Medulla oblongata (tissue), 1 donor: ENCODE data around the gene NIPSNAP3A.
A peak's percentile ranks its signal among the peaks of the same experiment; 100 is the strongest.
"Not testable (repeated sequence)": the region's sequence is repeated elsewhere in the genome, so short reads cannot be mapped to it uniquely, and the experiment has no call there.

ENCODE experiments used
- DNase-seq: peaks from one replicate; pipeline ENCODE4 v3.0.0-alpha.2; 2015; ENCODE audit errors: extremely low spot score

Gene NIPSNAP3A

DNA sequence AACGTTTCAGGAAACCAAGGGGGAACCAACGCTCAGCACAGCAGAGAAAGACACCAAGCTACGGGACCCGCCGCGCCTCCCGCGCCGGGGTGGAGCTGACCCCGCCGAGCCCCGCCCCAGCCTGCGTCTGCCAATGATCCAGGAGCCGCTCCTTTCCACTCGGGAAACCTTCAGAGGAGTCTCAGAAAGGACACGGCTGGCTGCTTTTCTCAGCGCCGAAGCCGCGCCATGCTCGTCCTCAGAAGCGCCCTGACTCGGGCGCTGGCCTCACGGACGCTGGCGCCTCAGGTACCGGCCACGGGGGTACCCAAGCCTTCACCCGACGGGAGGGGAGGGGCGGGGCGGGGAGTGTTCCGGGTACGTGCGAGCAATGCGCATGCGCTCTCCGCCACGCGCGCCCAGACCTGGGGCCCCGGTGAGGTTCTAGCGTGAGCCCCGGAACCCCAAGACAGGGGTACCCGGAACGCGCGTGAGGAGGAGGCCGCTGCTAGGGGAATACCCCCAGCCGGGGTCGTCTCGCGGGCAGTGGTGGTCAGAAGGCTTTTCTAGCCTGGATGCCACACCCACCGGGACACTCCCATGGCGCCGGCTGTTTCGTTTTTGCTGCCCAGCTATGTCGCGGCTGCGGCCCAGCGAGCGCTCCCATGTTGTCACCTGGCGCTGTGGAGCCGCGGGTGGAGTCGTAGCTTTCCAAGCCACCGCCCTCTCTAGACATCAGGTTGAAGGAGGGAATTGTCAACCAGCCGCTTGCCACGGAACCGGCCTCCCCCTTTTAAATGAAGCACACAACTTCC, at the start of gene NIPSNAP3A:
NIPSNAP3A (plus strand) TSS at position 119 of the 794 bp plus-strand sequence; CDS start at position 229, 110 bp downstream.
- DNase-seq, result peak; percentile 88

DNA sequence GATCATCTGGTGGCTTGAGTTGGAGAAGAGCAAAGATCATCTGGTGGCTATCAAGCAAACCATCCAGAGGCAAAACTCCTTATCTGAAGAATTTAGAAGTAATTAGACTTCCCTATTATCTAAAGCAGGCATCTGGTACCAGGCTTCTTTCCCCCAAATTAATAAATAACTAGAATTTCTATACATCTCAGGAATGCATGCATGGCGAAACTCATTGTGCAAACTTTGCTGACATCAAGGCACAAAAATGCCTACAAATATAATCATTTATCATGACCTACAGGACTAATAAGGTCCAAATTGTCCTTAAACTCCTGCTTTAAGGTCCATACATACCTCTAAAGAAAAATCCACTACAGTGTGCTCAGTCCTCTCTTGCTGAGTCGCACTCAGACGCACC, 47.2 kb upstream of the NIPSNAP3A start:
- DNase-seq, result no peak

DNA sequence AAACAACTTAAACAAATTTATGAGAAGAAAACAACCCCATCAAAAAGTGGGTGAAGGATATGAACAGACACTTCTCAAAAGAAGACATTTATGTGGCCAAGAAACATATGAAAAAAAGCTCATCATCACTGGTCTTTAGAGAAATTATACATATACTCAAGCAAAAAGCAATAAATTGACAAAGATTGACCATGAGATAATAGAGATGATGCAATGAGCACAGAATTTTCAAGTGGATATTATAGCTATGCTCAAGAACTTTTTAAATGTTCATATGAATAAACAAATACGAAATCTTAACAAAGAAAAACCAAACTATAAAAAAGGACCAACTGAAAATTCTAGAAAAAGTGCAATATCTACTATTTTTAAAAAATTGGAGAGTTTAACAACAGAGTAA, 38.7 kb upstream of the NIPSNAP3A start:
- DNase-seq, result not testable (repeated sequence)

DNA sequence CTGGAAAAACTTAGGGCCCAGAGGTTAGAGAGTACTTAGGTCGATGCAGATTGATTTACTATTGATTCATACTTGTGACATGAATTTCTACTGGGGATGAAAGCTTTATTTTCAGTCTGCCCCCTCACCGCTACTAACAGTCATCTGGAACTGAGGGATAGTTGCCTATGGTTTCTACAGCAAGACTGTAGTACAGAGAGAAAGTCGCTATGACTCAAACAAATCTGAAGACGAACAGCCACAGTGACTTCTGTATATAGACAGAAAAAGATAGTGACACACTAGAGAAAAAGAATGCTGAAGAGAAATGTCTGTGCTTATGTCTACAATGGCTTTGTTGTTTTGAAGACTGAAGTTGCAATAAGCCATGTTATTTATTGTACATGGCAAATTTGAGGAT, 35.9 kb upstream of the NIPSNAP3A start:
- DNase-seq, result no peak

DNA sequence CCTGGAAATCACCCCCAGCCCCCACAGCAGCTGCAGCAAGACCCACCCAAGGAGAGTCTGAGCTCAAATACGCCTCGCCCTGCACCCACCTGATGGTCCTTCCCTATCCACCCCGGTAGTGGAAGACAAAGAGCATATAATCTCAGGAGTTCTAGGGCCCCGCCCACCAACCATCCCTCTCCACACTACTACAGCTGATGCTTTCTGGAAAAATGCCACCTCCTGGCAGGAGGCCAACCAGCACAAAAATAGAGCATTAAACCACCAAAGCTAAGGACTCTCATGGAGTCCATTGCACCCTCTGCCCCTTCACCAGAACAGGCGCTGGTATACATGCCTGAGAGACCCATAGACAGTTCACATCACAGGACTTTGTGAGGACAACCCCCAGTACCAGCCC, 22.5 kb upstream of the NIPSNAP3A start:
- no peak for DNase-seq

DNA sequence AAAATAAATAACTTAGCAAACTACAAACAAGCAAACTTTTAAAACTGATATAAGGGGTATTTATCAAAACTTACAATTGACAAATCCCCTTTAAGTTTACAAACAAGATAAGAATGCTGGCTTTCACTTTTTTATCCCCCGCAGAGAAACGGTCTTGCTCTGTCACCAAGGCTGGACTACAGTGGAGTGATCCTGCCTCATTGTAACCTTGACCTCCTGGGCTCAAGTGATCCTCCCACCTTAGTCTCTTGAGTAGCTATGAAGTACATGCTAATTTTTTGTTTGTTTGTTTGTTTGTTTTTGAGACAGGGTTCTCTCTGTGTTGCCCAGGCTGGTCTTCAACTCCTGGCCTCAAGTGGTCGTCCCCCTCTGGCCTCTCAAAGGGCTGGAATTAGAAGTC, 9.0 kb upstream of the NIPSNAP3A start:
- DNase-seq, result no peak

DNA sequence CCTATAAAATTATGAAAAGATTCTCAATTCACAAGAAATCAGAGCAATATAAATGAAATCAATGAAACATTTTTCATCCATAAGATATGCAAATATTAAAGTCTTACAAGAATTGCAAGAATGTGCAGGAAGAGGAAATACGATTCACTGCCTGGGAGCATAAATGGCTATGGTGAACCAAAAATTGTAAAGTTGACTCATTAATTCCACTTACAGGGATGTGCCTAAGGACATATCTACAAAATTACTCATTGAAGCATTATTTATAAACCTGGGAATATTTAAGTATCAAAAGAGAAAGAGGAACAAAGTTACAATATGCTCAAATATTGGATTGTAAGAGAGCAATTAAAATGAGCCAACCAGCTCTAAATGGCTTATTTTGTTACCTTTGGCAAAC, 6.9 kb upstream of the NIPSNAP3A start:
- DNase-seq, result no peak

DNA sequence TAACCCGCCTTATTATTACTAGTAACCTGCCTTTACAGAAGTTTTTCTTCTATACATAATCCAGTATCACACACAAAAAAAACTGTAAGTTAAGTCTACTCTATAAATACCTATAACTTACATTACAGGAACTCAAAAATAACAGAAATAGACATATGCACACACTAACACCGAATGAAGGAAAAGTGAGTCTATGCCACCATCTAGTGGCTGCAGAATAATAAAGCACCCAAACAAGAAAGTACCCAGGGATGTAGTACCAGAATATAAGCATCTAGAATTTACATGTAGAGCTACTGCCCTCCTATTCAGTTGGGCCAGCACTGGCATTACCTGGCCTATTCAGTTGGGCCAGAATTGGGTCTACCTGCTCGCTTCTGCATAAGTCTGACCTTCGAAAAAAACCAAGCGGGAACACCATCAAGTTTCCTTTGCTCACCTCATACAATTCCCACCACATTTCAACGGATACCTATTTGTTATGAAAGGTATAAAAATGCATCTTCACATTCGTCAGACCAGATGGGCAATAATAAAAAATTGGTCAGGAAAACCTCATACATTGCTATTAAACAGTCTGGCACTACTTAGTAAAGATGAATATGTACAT, 4.0 kb upstream of the NIPSNAP3A start:
- DNase-seq, result peak; percentile 87

DNA sequence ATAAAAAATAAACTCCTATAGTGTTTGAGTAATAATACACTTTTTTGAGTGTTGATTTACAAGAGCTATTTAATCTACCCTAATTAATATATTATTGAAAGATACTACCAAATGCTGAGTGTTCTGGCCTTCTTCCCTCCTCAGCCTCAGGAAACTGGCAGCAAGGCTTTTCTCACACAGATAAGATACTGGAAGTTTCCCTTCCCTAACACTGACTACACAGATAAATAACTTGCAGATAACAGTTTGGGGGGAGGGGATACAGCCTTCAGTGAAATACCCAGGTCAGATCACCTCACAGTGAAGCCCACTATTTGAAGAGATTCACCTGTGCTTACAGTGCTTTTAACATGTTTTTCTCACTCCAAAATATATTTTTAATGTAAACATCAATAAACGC, 1.6 kb upstream of the NIPSNAP3A start:
- no peak for DNase-seq

DNA sequence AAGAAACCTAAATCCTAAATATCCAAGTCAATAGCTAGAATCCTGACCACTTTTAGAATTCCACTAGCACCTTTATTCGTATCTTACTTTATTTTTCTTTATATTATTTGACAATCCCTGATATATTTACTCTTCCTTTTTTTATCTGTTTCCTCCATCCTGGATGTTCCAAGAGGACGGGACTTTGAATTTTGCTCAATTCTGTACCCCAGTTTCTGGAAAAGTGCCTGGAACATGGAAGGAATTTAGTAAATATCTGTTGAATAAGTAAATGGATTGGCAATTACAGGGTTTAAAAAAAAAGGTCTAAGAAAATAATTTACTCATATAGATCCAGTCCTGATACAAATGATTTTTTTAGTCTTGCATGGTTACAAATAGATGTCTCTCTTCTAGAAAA, 1.2 kb upstream of the NIPSNAP3A start:
- no peak for DNase-seq

DNA sequence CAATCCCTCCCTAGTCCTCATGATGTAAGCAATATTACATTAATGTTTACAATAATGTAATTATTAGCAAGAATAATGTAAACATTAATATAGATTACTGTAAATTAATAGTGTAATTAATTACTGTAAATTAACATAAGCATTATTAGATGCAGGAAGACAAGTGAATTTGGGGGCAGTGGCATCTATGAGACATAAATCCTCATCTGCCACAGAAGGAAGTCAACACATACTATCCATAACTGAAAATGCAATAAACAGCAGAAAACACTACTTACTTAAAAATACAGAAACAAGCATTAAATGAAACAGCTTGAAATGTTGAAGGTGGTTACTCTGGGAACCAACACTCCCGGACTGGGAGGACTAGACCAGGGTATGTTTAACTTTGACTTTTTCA, 685 bp upstream of the NIPSNAP3A start:
- DNase-seq, result no peak

DNA sequence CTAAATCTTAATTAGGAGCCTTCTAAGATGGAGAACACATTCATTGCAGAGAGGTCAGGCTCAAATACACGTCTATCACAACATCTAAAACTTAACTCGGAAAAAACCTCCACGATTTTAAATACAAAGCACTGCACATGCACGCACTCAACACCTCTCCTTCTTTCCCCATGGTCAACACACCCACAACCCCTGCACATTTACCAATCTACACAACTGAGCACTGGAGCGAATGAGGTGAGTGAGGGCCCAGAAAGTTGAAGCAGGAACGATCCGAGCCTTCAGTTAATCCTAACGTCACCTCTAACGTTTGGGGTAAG, 278 bp upstream of the NIPSNAP3A start:
- no peak for DNase-seq

DNA sequence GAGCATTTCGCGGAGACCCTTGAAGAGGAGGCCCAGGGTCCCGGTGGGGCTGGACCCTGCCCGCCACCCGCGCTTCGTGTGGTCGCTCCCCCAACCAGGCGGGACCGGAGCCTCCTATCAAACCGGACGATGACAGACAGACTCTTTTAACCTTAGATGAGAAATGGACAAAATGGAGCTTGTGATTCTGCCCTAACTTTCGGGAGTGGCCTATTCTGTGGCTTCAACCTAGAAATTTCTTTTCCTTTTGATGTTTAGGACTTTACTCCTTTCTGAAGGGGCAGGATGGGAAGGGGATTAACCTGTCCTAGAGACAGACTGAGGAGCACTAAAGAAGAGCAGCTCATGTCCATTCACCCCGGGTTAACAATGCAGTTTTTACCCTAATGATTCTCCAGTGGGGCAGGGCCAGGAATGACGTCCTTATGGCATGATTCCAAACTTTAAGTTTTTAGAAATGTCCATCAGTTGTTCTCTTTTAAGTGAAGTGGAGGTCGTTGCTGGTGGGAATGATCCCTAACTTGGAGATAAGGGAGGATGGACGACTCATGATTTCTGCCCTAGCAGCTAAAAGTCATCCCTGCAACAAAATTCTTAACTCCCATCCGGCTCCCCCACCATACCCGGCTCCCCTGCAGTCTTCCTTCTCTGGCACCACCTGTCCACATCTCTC, 1.0 kb downstream of the NIPSNAP3A start:
- peak; percentile 31 for DNase-seq

DNA sequence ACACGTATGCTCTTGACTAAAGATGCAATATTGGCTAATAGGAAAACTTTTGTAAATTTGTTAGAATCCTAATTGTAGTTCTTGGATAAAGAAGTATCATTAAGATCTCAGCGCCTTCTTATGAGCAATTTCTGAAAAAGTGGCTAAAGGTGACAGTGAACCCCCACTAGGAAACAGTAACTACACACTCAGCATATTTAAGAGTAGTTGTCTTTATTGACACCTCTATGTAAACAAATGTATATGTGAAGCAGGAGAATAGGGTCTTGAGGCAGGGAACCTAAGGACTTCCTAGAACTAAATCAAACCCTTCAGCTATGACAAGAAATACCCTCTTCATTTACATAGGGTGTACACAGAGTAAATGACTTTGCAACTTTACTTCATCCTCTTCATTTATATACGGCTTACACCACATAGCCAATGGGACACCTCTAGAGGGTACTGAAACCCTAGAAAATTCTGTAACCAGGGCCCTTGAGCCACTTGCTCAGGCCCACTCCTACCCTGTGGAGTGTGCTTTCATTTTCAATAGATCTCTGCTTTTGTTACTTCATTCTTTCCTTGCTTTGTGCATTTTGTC, 2.8 kb downstream of the NIPSNAP3A start:
- no peak for DNase-seq

DNA sequence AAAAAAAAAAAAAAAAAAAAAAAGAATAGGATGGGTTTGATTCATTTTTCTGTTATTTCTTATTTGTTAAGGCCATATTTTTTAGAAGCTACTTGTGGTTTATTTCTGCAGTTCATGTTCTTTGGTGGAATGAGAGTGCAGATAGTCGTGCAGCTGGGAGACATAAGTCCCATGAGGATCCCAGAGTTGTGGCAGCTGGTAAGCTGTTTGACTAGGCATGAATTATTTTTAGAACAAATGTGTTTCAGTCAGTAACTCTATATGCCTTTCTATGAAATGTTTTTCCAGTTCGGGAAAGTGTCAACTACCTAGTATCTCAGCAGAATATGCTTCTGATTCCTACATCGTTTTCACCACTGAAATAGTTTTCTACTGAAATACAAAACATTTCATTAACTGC, 11.5 kb downstream of the NIPSNAP3A start:
- DNase-seq, result no peak

DNA sequence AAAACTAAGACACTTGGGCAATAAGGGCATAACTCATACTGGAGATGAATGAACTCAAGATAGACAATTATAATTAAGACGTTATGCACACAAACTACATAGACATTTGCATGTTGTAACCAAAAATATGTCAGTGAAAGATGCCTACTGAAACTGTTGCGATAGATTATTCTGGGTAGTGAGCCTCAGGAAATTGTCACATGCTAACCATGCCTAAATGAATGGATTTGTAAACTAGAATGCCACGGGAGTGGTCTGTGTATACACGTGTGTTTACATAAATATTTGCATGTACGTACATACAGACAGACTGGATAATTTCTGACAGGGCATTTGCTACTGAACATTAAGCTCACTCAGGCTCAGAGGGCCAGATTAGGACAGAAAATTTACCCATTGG, 17.7 kb downstream of the NIPSNAP3A start:
- no peak for DNase-seq

DNA sequence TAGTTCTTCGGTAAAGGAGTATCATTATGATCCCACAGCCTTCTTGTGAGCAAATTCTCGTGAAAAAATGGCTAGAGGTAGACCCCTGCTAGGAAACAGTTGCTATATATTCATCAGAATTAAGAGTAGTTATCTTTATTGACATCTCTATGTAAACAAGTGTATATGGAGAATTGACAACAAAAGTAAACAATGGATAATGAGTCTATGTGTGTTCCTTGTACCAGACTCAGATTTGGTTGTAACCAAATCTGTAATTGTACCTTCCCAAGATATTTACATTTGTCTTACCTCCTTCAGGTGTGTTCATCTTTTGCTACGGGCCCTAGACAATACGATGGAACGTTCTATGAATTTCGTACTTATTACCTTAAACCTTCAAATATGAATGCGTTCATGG, 18.5 kb downstream of the NIPSNAP3A start:
- no peak for DNase-seq

DNA sequence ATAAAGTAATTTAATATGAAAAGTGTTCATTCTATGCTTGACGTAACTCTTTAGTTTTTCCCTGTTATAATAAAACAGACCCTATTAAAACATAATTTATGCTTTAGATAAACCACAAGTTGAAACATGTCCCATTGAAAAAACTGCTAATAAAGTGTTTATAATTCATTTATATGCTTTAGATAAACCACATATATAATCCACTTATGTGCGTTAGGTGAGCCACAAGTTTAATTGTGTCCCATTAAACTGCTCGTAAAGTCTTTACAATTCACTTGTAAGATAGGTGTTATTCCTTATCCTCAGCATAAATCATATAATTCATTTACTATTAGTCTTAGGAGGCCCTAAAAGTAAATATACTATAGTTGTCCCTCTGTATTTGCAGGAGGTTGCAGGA, 20.0 kb downstream of the NIPSNAP3A start:
- DNase-seq, result no peak

DNA sequence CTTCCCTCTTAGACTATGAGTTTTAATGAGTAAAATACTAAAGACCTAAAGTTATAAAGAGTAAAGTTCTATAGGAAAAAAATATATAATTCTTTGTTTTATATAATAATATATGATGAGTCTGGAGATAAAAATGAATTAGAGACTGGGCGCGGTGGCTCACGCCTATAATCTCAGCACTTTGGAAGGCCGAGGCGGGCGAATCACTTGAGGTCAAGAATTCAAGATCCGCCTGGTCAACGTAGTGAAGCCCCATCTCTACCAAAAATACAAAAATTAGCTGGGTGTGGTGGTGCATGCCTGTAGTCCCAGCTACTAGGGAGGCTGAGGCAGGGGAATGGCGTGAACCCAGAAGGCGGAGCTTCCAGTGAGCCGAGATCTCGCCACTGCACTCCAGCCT, 21.5 kb downstream of the NIPSNAP3A start:
- DNase-seq, result not testable (repeated sequence)

DNA sequence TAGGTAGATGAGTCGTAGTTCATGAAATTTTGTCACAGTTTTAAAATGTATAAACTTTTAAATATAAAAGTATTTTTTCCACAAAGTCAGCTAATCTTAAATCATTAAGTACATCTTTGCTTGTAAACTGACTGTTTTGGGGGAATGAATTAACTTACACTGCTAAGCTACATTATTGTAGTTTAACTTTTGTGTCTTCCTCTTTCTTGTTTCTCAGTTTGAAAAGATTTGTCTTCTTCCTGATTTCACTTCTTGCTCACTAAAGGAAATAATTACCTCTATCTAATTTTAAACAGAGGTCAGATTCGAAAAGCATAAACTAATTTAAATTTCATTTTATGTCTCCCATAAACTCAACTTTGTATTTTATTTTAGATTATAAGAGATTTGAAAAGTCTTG, 22.2 kb downstream of the NIPSNAP3A start:
- peak; percentile 39 for DNase-seq

DNA sequence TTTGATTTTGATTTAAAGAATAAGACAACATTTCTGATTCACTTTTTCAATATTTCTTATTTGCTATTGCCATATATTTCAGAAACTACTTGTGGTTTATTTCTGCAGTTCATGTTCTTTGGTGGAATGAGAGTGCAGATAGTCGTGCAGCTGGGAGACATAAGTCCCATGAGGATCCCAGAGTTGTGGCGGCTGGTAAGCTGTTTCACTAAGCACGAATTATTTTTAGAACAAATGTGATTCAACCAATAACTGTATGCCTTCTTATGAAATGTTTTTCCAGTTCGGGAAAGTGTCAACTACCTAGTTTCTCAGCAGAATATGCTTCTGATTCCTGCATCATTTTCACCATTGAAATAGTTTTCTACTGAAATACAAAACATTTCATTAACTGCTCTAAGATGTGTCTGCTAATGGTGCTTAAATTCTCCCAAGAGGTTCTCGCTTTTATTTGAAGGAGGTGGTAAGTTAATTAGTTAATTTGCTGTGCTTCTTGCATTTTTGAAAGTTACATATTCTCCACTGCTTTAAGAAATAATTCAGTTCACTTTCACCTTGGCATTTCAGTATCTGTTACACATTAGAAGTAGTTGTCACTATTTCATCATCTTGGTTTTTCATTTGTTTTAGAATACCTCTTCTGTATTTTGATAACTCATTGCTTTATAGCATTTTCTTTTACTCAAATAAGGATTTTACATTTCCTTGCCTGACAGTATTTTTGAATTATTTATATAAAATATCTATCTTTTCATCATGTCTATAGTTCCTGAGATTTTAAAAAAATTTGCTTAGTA, 25.4 kb downstream of the NIPSNAP3A start:
- no peak for DNase-seq

DNA sequence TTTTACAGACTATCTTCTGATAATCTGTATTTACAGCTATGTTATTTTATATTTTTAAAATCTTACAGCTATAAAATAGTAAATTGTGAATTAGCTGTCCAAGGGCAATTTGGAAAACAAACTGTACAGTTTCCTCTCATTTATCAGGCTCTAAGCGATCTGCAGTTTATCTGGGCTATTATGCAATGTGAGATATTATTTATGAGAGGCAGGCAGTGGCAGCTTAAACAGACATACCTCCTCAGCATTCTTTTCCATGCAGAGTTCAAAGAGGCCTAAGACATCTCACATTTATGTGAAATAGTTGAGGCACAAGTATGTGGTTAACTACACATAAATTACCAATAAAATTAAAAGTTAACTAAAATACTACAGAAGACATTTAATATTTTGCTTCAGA, 26.6 kb downstream of the NIPSNAP3A start:
- DNase-seq, result no peak
